ENCODE data around the gene DNAH8. TPM values are rescaled to one million over a fixed set of nuclear protein-coding genes. Genes with fewer than 3 reads are reported as not detected.

The DNAH8 gene
- total RNA-seq, 1 experiment from 2014 or later: not detected

DNA sequence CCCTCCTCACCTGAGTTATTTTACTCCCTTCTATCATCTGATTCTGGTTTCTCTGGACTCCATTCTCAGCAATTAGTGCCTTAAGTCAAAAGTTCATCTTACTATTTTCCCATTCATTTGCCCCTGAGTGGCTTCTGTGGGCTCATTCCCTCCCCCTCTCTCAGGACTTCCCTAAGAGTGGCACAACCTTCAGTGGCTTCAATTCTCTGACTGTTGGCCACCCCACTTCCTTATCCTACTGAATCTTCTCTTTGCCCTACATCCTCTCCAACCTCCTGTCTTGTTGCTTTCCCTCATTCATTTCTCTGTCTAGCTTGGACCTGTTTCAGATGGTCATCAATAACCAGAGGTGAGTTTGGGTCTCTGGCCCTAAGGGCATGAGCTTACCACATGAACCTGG, 272.4 kb downstream of the DNAH8 start:
- H3K79me2 ChIP-seq (ENCODE audit: insufficient read depth, low read length): no peaks in the 10 kb centered on the region
- ChIA-PET CTCF (no interaction called here), POLR2A (no interaction called here), RAD21 (ENCODE audit: low non-redundant PET in 1 of 2, low total read pairs in 2 of 2, uncharacterized antibody in 2 of 2, unreplicated experiment in 2 of 2) (no interaction called here)
- no TSS peak for BruUV-seq (replicated peaks)
- peaks cover 83% of the 10 kb centered on the region for H3K27me3 ChIP-seq (ENCODE audit: insufficient read depth, low read length)
- H3K4me3 ChIP-seq (replicated peaks in 1 of 2; ENCODE audit: low read depth in 1 of 2, low read length in 2 of 2): no peak overlapping the region
- no peaks in the 10 kb centered on the region for H3K9me2 ChIP-seq (ENCODE audit: insufficient read depth)
- no peak overlapping the region for H2AFZ ChIP-seq (ENCODE audit: low read depth, low read length, poor library complexity, severe bottlenecking)
- H4K20me1 ChIP-seq (ENCODE audit: insufficient read depth): no peaks in the 10 kb centered on the region
- H3K27ac ChIP-seq (ENCODE audit: low read depth, low read length): no peak overlapping the region
- H3K9me3 ChIP-seq (ENCODE audit: control insufficient read depth in 1 of 2, insufficient read depth in 1 of 2, low read depth in 1 of 2, low read length in 2 of 2): no peaks in the 10 kb centered on the region
- no peak overlapping the region for H3K9ac ChIP-seq (ENCODE audit: low read length)
- DNase-seq (ENCODE audit: low read depth, low spot score): no peak
- H3K4me2 ChIP-seq (ENCODE audit: low read length): no peak overlapping the region
- no peaks in the 10 kb centered on the region for H3K36me3 ChIP-seq (ENCODE audit: control insufficient read depth in 1 of 2, insufficient read depth in 2 of 2, low read length in 2 of 2)
- TF ChIP-seq YY1 (IDR thresholded peaks at IDR 0.05; ENCODE audit: extremely low read depth, insufficient replicate concordance, low read depth, low read length): no peak
- no peak for TF ChIP-seq ZFX (IDR thresholded peaks at IDR 0.05)
- TF ChIP-seq CTCF (IDR thresholded peaks at IDR 0.05 in 2 of 3, conservative IDR thresholded peaks at IDR 0.05 in 1 of 3; ENCODE audit: borderline replicate concordance in 1 of 3, insufficient read depth in 1 of 3, low read depth in 2 of 3, low read length in 2 of 3): no peak
- TF ChIP-seq, protein P1, sequence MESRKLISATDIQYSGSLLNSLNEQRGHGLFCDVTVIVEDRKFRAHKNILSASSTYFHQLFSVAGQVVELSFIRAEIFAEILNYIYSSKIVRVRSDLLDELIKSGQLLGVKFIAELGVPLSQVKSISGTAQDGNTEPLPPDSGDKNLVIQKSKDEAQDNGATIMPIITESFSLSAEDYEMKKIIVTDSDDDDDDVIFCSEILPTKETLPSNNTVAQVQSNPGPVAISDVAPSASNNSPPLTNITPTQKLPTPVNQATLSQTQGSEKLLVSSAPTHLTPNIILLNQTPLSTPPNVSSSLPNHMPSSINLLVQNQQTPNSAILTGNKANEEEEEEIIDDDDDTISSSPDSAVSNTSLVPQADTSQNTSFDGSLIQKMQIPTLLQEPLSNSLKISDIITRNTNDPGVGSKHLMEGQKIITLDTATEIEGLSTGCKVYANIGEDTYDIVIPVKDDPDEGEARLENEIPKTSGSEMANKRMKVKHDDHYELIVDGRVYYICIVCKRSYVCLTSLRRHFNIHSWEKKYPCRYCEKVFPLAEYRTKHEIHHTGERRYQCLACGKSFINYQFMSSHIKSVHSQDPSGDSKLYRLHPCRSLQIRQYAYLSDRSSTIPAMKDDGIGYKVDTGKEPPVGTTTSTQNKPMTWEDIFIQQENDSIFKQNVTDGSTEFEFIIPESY (IDR thresholded peaks at IDR 0.05; ENCODE audit: extremely low read depth, insufficient replicate concordance, low read length): no peak
- no peak for TF ChIP-seq SP1 (IDR thresholded peaks at IDR 0.05; ENCODE audit: low read depth)
- TF ChIP-seq EZH2phosphoT487 (IDR thresholded peaks at IDR 0.05; ENCODE audit: borderline replicate concordance): no peak
- TF ChIP-seq RAD21 (IDR thresholded peaks at IDR 0.05; ENCODE audit: low read depth): no peak
- TF ChIP-seq ZNF274 (IDR thresholded peaks at IDR 0.05; ENCODE audit: low read depth, low read length): no peak
- no peak for TF ChIP-seq TCF7L2 (IDR thresholded peaks at IDR 0.05; ENCODE audit: borderline replicate concordance, extremely low read depth, insufficient read depth, insufficient read length)
- TF ChIP-seq POLR2AphosphoS5 (IDR thresholded peaks at IDR 0.05; ENCODE audit: low read depth, low read length): no peak
- TF ChIP-seq FOSL1 (IDR thresholded peaks at IDR 0.05; ENCODE audit: low read depth): no peak
- ATAC-seq: no peak
- no peaks in the 10 kb centered on the region for H3K4me1 ChIP-seq (ENCODE audit: control insufficient read depth in 1 of 2, insufficient read depth in 2 of 2, low read length in 2 of 2)
- intact Hi-C loops (cut with micrococcal nuclease): no loop called here
